RWPE2 (cell line): ENCODE results near the gene PYDC2.

Source experiments
- ATAC-seq: fragments of 200-7000 bp; cut with Tn5 transposase; 3 replicates; pipeline ENCODE4 v1.9.1; 2021; ENCODE audit warnings: low read depth
- DNase-seq: peaks from one replicate; pipeline ENCODE4 v3.0.0-alpha.2; 2020; ENCODE audit warnings: low spot score
- H3K27ac ChIP-seq: fragments of 450-650 bp; 2 replicates; pipeline ENCODE4 v1.5.1; 2017; ENCODE audit warnings: mild to moderate bottlenecking; ENCODE audit not compliant: poor library complexity, severe bottlenecking
- H3K27me3 ChIP-seq: fragments of 250-450 bp; sonication (Bioruptor Pico); 2 replicates; pipeline ENCODE4 v1.5.1; 2021; ENCODE audit warnings: mild to moderate bottlenecking, moderate library complexity; ENCODE audit not compliant: insufficient read depth, poor library complexity, severe bottlenecking
- H3K36me3 ChIP-seq: fragments of 250-450 bp; sonication (Bioruptor Pico); 2 replicates; pipeline ENCODE4 v1.5.1; 2020; ENCODE audit warnings: low read depth, mild to moderate bottlenecking, moderate library complexity
- H3K4me1 ChIP-seq: fragments of 250-450 bp; sonication (Bioruptor Pico); 2 replicates; pipeline ENCODE4 v1.5.1; 2021; ENCODE audit warnings: mild to moderate bottlenecking, moderate library complexity; ENCODE audit not compliant: insufficient read depth, poor library complexity, severe bottlenecking
- H3K4me3 ChIP-seq: fragments of 250-450 bp; sonication (Bioruptor Pico); 2 replicates; pipeline ENCODE4 v1.5.1; 2021; ENCODE audit warnings: mild to moderate bottlenecking, moderate library complexity; ENCODE audit not compliant: severe bottlenecking
- H3K9me3 ChIP-seq: fragments of 250-450 bp; sonication (Bioruptor Pico); 2 replicates; pipeline ENCODE4 v1.5.1; 2021; ENCODE audit warnings: mild to moderate bottlenecking, moderate library complexity; ENCODE audit not compliant: severe bottlenecking
- CTCF ChIP-seq: fragments of 450-650 bp; IDR thresholded peaks from one replicate; pipeline ENCODE4 v1.5.1; 2017; ENCODE audit warnings: mild to moderate bottlenecking, moderate library complexity; ENCODE audit not compliant: poor library complexity, severe bottlenecking

The PYDC2 gene

GRCh38 chr3:191461113-191461595 is at the start of gene PYDC2:
PYDC2 (plus strand) TSS chr3:191461163; CDS start chr3:191461163, 0 bp downstream.
- no peak for ATAC-seq

GRCh38 chr3:191412759-191413158 is 48.2 kb upstream of the PYDC2 start:
- Histone ChIP-seq H3K36me3 (no peaks in the 10 kb centered on the region), H3K4me3 (no peak overlapping the region), H3K9me3 (peaks cover 9% of the 10 kb centered on the region), H3K4me1 (peaks cover 12% of the 10 kb centered on the region), H3K27me3 (no peaks in the 10 kb centered on the region), H3K27ac (peak overlapping the region; percentile 35)
- ATAC-seq (peak; percentile 92), DNase-seq (no peak)
- no peak for TF ChIP-seq CTCF

More at GRCh38 chr3:191461113-191461595, at the start of gene PYDC2:
- Histone ChIP-seq H3K4me3 (no peak within 1 kb of the TSS), H3K27ac (no peak within 1 kb of the TSS), H3K36me3 (no peaks in the 10 kb centered on the region), H3K9me3 (no peaks in the 10 kb centered on the region), H3K27me3 (no peaks in the 10 kb centered on the region), H3K4me1 (no peaks in the 10 kb centered on the region)
- TF ChIP-seq CTCF = no peak
- no peak for DNase-seq

- no peak for ATAC-seq
- no peak overlapping the region for H3K4me3 ChIP-seq
- H3K36me3 ChIP-seq = no peaks in the 10 kb centered on the region
- H3K27me3 ChIP-seq = no peaks in the 10 kb centered on the region
- H3K4me1 ChIP-seq = peaks cover 12% of the 10 kb centered on the region
- no peak for TF ChIP-seq CTCF
- peaks cover 7% of the 10 kb centered on the region for H3K9me3 ChIP-seq
- no peak for DNase-seq
- no peak overlapping the region for H3K27ac ChIP-seq
Observed at GRCh38 chr3:191414286-191414685, 46.7 kb upstream of the PYDC2 start.

- no peak for TF ChIP-seq CTCF
- H3K4me1 ChIP-seq = peaks cover 12% of the 10 kb centered on the region
- DNase-seq (no peak), ATAC-seq (no peak)
- peaks cover 6% of the 10 kb centered on the region for H3K9me3 ChIP-seq
- H3K36me3 ChIP-seq = no peaks in the 10 kb centered on the region
- no peaks in the 10 kb centered on the region for H3K27me3 ChIP-seq
- H3K27ac ChIP-seq = no peak overlapping the region
- no peak overlapping the region for H3K4me3 ChIP-seq
Observed at GRCh38 chr3:191414732-191415131, 46.2 kb upstream of the PYDC2 start.

- ATAC-seq (no peak), DNase-seq (no peak)
- no peak overlapping the region for H3K4me3 ChIP-seq
- H3K27me3 ChIP-seq = no peaks in the 10 kb centered on the region
- no peaks in the 10 kb centered on the region for H3K9me3 ChIP-seq
- no peaks in the 10 kb centered on the region for H3K36me3 ChIP-seq
- no peak overlapping the region for H3K27ac ChIP-seq
- H3K4me1 ChIP-seq = peaks cover 12% of the 10 kb centered on the region
- TF ChIP-seq CTCF = no peak
Observed at GRCh38 chr3:191415566-191415965, 45.4 kb upstream of the PYDC2 start.
